ENCODE data around the gene SS18L1.

DNA sequence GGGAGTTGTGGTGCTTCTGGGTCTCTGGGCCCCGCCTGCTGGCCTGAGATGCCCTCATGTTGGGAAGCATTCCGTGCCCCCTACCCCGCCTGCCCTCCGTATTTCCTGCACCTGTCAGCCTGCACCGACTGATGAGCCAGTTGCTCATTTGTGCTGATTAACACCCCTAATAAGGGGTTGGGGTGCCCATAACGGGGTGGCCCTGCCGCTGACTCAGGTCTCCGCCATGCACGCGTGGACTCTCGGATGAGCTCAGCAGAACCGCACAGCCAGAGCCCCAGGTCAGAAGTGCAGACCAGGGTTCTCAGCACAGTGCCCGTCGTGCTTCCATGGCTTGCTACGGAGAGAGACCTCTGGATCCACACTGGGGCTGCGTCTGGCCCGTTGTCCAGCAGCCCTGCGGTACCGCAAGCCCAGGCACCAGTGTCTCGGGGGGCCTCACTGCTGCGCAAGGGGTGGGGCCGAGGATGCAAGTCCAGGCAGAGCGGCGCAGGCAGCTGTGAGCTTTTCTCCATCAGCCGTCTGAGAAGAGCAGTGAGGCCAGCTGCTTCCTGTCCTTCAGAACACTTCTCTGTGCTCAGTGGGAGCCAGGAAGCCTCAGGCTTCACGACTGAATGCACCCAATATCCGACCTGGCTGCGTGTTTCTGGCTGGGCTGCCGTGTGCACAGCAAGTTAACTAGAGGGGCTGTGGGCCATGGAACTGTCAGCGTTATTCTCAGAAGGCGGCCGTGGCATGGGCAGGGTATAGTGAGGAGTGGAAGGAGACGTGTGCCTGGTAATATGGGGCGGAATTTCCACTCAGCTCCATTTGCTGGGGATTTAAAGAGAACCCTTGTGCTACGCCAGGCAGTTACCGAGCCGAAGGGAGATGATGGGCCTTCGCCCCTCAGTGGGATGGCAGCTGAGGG is 57.9 kb downstream of the SS18L1 start:
- TF ChIP-seq, protein P1, sequence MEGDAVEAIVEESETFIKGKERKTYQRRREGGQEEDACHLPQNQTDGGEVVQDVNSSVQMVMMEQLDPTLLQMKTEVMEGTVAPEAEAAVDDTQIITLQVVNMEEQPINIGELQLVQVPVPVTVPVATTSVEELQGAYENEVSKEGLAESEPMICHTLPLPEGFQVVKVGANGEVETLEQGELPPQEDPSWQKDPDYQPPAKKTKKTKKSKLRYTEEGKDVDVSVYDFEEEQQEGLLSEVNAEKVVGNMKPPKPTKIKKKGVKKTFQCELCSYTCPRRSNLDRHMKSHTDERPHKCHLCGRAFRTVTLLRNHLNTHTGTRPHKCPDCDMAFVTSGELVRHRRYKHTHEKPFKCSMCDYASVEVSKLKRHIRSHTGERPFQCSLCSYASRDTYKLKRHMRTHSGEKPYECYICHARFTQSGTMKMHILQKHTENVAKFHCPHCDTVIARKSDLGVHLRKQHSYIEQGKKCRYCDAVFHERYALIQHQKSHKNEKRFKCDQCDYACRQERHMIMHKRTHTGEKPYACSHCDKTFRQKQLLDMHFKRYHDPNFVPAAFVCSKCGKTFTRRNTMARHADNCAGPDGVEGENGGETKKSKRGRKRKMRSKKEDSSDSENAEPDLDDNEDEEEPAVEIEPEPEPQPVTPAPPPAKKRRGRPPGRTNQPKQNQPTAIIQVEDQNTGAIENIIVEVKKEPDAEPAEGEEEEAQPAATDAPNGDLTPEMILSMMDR (conservative IDR thresholded peaks at IDR 0.05; ENCODE audit: low read depth, low read length), result no peak
- TF ChIP-seq EZH2 (IDR thresholded peaks at IDR 0.05; ENCODE audit: low read length, unreplicated experiment), result no peak
